Naive thymus-derived CD4-positive, alpha-beta T cell (primary cell): Measurements from ENCODE around the gene GNAT1. TPM values are rescaled to one million over a fixed set of nuclear protein-coding genes. Genes with fewer than 3 reads are reported as not detected.

Experiments used
- ATAC-seq: fragments of 150-1000 bp; cut with Tn5 transposase; 2 replicates; pipeline ENCODE4 v1.10.0; 2021; ENCODE audit warnings: mild to moderate bottlenecking, moderate library complexity
- CTCF ChIA-PET: fragments of 350-600 bp; sonication (Branson Sonifier 250); formaldehyde crosslinking; loops from one replicate; lab custom pipeline; 2021; ENCODE audit warnings: antibody characterized with exemption; lab: Charles Lee
- POLR2A ChIA-PET: fragments of 350-600 bp; sonication (Branson Sonifier 250); formaldehyde crosslinking; loops from one replicate; lab custom pipeline; 2021; ENCODE audit warnings: antibody characterized with exemption, inconsistent platforms; lab: Charles Lee
- DNase-seq, 9 donors: peaks; one replicate each; pipeline versions ENCODE4 v3.0.0 to v3.0.0-alpha.2; 2020 to 2022; ENCODE audit warnings: mixed read lengths in 1 of 9
- H3K27ac ChIP-seq: one replicate; pipeline ENCODE4 v1.7.0; 2013; ENCODE audit warnings: mild to moderate bottlenecking, low read depth, low read length, moderate library complexity
- H3K27me3 ChIP-seq, 2 donors: one replicate each; pipeline ENCODE4 v1.7.0; 2013; ENCODE audit warnings: low read length in 2 of 2, mild to moderate bottlenecking in 2 of 2, moderate library complexity in 2 of 2; ENCODE audit not compliant: control insufficient read depth in 2 of 2, insufficient read depth in 2 of 2
- H3K36me3 ChIP-seq, 3 experiments: 1 replicate in 2 of 3; 2 replicates in 1 of 3; pipeline ENCODE4 v1.7.0; 2013; ENCODE audit warnings: low read length in 3 of 3, mild to moderate bottlenecking in 3 of 3, moderate library complexity in 1 of 3; ENCODE audit not compliant: insufficient read depth in 3 of 3, control insufficient read depth in 2 of 3
- H3K4me1 ChIP-seq, 2 donors: one replicate each; pipeline ENCODE4 v1.7.0; 2013; ENCODE audit warnings: low read length in 2 of 2, mild to moderate bottlenecking in 2 of 2, moderate library complexity in 1 of 2; ENCODE audit not compliant: control insufficient read depth in 2 of 2, insufficient read depth in 2 of 2
- H3K4me3 ChIP-seq: 2 replicates; pipeline ENCODE4 v1.7.0; 2013; ENCODE audit warnings: mild to moderate bottlenecking, low read length
- H3K9me3 ChIP-seq, 3 experiments: 1 replicate in 2 of 3; 2 replicates in 1 of 3; pipeline ENCODE4 v1.7.0; 2013; ENCODE audit warnings: low read length in 3 of 3; ENCODE audit not compliant: control insufficient read depth in 2 of 3
- H3K27ac Mint-ChIP-seq, 9 donors: one replicate each; pipeline ENCODE4 v1.8.0; 2020 to 2022; ENCODE audit warnings: mixed read lengths in 9 of 9, mild to moderate bottlenecking in 8 of 9, moderate library complexity in 5 of 9, inconsistent platforms in 2 of 9
- H3K27me3 Mint-ChIP-seq, 5 donors: one replicate each; pipeline ENCODE4 v1.8.0; 2021 to 2022; ENCODE audit warnings: mixed read lengths in 5 of 5, mild to moderate bottlenecking in 1 of 5
- H3K36me3 Mint-ChIP-seq, 5 donors: one replicate each; pipeline ENCODE4 v1.8.0; 2020 to 2022; ENCODE audit warnings: mixed read lengths in 5 of 5, mild to moderate bottlenecking in 3 of 5, inconsistent platforms in 1 of 5
- H3K4me1 Mint-ChIP-seq, 7 donors: one replicate each; pipeline ENCODE4 v1.8.0; 2020 to 2022; ENCODE audit warnings: mixed read lengths in 7 of 7, mild to moderate bottlenecking in 3 of 7, inconsistent platforms in 1 of 7
- H3K4me3 Mint-ChIP-seq, 10 donors: one replicate each; pipeline ENCODE4 v1.8.0; 2020 to 2022; ENCODE audit warnings: mild to moderate bottlenecking in 10 of 10, mixed read lengths in 10 of 10, moderate library complexity in 6 of 10, inconsistent platforms in 2 of 10
- H3K9me3 Mint-ChIP-seq, 11 donors: one replicate each; pipeline ENCODE4 v1.8.0; 2020 to 2022; ENCODE audit warnings: mixed read lengths in 11 of 11, mild to moderate bottlenecking in 4 of 11, inconsistent platforms in 1 of 11, moderate library complexity in 1 of 11
- intact Hi-C, 2 donors: fragments of 100-400 bp; cut with micrococcal nuclease; formaldehyde crosslinking; loops; one replicate each; pipeline ENCODE4 v1.15.1; 2023
- polyA plus RNA-seq, 2 donors: library from polyadenylated mRNA; unstranded; fragments of 300-500 nt; fragmentation: Illumina TruSeq; gene quantifications; one replicate each; pipeline ENCODE4 v1.2.3, GENCODE V29; 2021
- total RNA-seq, 6 experiments: library from RNA in 5 of 6; stranded (reverse) in 5 of 6; gene quantifications; 1 replicate in 5 of 6; 2 replicates in 1 of 6; pipeline ENCODE4 v1.2.3 and lab custom pipeline; 2021 to 2026

GNAT1 gene
- total and polyA plus RNA-seq, 7 experiments from 2014 or later, result 0.24 to 1.2 TPM; not detected in 5

DNA sequence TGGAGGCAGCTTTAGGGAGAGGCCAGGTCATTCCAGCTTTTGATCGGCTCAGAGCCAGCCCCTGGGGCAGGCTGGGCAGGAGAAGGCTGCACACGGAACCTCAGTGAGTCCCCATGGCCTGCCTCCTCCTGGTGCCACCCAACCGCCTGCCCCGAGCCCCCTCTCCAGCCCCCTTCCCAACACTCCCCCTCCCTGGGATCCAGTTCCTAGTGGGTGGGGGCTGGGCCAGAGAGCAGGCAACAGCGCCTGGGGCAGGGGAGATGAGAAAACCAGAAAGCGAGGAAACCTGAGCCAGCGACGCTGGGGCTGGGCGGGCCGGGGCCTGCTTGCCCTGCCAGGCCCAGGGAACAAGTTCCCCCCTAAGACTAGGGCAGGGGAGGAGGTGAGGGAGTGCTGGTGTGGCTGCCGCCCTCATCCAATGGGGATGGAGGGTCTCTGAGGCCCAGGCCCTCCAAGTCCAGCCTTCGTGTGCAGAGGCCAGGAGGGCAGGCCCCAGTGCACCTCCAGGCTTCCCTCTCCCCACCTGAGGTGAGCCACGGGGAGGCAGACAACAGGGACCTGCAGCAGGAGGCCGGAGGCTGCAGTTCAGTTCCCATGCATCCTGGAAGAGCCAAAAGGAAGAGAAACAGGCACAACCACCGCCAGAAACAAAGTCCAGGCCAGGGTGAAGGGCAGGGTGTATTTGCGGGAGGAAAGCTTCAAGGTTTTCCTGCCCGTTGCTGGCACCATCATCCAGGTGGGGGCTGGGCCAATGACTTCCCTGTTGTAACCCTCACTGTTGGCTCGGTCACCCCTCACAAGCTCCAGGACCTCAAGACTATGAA, 40.3 kb upstream of the GNAT1 start:
- Mint-ChIP-seq H3K4me1 (peaks cover 10 to 17% (median 12%) of the 10 kb centered on the region in 7 donors), H3K36me3 (peaks cover 0 to 3% (median 0%) of the 10 kb centered on the region in 5 donors), H3K4me3 (peak overlapping the region in 1 of 10 donors; percentile 59), H3K27me3 (peaks cover 11 to 28% (median 18%) of the 10 kb centered on the region in 5 donors), H3K27ac (no peak overlapping the region), H3K9me3 (no peaks in the 10 kb centered on the region)
- ChIA-PET CTCF (no interaction called here), POLR2A (no interaction called here)
- peaks cover 6 to 9% of the 10 kb centered on the region in 2 donors for H3K4me1 ChIP-seq
- intact Hi-C loops, result no loop called here
- H3K27ac ChIP-seq, result no peak overlapping the region
- DNase-seq (no peak), ATAC-seq (no peak)
- H3K9me3 ChIP-seq, result no peaks in the 10 kb centered on the region
- peaks cover 3 to 9% of the 10 kb centered on the region in 2 donors for H3K27me3 ChIP-seq
- H3K36me3 ChIP-seq, result no peaks in the 10 kb centered on the region
- no peak overlapping the region for H3K4me3 ChIP-seq

DNA sequence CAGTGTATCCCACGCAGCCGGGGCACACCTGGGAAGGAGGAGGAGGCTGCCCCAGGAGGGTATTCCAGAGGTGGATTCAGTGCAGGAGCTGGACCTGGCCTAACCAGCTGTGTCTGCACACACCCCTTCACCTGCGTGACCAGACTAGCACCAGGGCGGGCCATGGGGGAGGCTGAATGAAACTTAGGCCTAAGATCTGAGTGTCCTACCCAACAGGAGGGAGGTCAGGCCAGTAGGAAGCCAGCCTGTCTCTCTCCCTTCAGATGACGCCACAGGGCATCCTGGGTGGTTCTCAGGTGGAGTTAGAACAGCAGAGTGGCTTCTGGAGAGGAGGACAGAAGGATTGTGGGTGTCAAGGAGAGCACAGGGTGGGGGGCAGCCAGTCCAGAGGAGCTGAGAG, 39.7 kb upstream of the GNAT1 start:
- no peak for DNase-seq
- ATAC-seq, result no peak
- Histone ChIP-seq H3K4me1 (peaks cover 6 to 9% of the 10 kb centered on the region in 2 donors), H3K9me3 (no peaks in the 10 kb centered on the region), H3K4me3 (no peak overlapping the region), H3K27ac (no peak overlapping the region), H3K36me3 (no peaks in the 10 kb centered on the region), H3K27me3 (peaks cover 10 to 13% of the 10 kb centered on the region in 2 donors)
- Mint-ChIP-seq H3K4me3 (peak overlapping the region in 1 of 10 donors; percentile 23), H3K27me3 (peaks cover 16 to 34% (median 23%) of the 10 kb centered on the region in 5 donors), H3K4me1 (peaks cover 11 to 20% (median 14%) of the 10 kb centered on the region in 7 donors), H3K9me3 (no peaks in the 10 kb centered on the region), H3K27ac (no peak overlapping the region), H3K36me3 (peaks cover 0 to 3% (median 0%) of the 10 kb centered on the region in 5 donors)
- intact Hi-C loops, result no loop called here
- POLR2A ChIA-PET, result no interaction called here
- CTCF ChIA-PET, result no interaction called here

DNA sequence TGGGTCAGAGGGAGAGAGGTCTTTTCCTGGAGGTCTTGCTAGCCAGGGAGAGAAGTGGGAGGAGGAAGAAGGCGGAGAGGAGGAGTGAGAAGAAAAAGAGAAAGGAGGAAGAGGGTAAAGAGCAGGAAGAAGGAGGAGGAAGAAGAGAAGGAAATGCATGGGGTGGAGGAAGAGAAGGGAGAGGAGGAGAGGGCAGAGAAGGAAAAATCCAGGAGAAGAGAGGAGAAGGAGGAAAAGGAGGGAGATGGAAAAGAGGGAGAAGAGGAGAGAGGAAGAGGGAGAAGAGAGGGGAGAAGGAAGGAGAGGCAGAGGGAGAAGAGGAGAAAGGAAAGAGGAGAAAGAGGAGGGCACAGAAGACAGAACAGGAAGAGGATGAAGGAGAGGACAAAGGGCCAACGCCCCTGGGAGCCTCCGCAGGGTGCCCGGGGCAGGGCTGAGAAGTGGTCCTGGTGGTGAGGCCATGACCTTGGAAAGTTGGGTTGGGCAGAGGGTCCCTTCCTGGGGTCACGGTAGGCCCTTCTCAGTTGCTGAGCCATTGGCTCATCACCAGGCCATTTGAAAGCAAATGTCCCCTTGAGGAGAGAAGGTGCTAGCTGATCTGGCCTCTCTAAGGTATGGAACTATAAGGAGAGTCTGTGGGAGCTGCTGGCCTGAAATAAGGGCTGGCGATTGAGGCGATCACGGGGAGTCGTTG, 37.5 kb upstream of the GNAT1 start:
- Histone ChIP-seq H3K4me1 (peaks cover 6 to 9% of the 10 kb centered on the region in 2 donors), H3K9me3 (no peaks in the 10 kb centered on the region), H3K4me3 (peak overlapping the region; percentile 27), H3K27me3 (peaks cover 10 to 13% of the 10 kb centered on the region in 2 donors), H3K27ac (no peak overlapping the region), H3K36me3 (no peaks in the 10 kb centered on the region)
- Mint-ChIP-seq H3K4me1 (peaks cover 11 to 20% (median 14%) of the 10 kb centered on the region in 7 donors), H3K4me3 (peak overlapping the region; percentile 74 to 91 (median 87)), H3K36me3 (peaks cover 0 to 3% (median 0%) of the 10 kb centered on the region in 5 donors), H3K9me3 (no peaks in the 10 kb centered on the region), H3K27me3 (peaks cover 16 to 50% (median 28%) of the 10 kb centered on the region in 5 donors), H3K27ac (peak overlapping the region in 3 of 9 donors; percentile 26 to 81 (median 58))
- no peak for DNase-seq
- no peak for ATAC-seq
- intact Hi-C loops, result no loop called here
- ChIA-PET CTCF (interaction anchor here (0.5 kb wide), 1 partner anchor 24 kb away, joined by 3 read pairs; no protein-coding TSS in a partner anchor), POLR2A (no interaction called here)

DNA sequence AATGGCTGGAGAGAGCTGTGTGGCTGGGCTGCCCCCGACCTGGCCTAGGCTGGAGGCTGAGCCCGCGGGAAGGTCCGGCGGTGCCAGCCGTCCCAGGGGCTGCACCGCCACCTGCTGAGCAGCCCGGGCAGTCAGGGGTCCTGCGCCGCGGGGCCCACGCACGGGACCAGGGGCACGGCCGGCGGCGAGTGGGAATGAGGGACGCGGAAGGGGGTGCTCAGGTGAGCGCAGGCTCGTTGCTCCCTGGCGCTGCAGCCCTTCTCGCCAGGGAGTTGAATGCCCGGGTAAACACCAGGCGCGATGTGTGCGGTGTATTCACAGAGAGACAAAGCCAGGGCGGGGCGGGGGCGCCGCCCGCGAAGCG, 37.0 kb upstream of the GNAT1 start:
- no peaks in the 10 kb centered on the region for H3K36me3 ChIP-seq
- H3K36me3 Mint-ChIP-seq, result peaks cover 0 to 3% (median 0%) of the 10 kb centered on the region in 5 donors
- CTCF ChIA-PET, result interaction anchor here (0.5 kb wide), 1 partner anchor 25 kb away, joined by 3 read pairs; no protein-coding TSS in a partner anchor
- peak overlapping the region; percentile 27 for H3K4me3 ChIP-seq
- peak overlapping the region in 3 of 9 donors; percentile 26 to 81 (median 58) for H3K27ac Mint-ChIP-seq
- H3K4me1 ChIP-seq, result peaks cover 6 to 9% of the 10 kb centered on the region in 2 donors
- peaks cover 11 to 20% (median 14%) of the 10 kb centered on the region in 7 donors for H3K4me1 Mint-ChIP-seq
- H3K4me3 Mint-ChIP-seq, result peak overlapping the region; percentile 74 to 91 (median 87)
- peaks cover 16 to 52% (median 28%) of the 10 kb centered on the region in 5 donors for H3K27me3 Mint-ChIP-seq
- H3K27me3 ChIP-seq, result peaks cover 10 to 13% of the 10 kb centered on the region in 2 donors
- no peaks in the 10 kb centered on the region for H3K9me3 Mint-ChIP-seq
- peak; percentile 7 for ATAC-seq
- DNase-seq, result no peak
- no peak overlapping the region for H3K27ac ChIP-seq
- POLR2A ChIA-PET, result no interaction called here
- intact Hi-C loops, result no loop called here
- H3K9me3 ChIP-seq, result no peaks in the 10 kb centered on the region

DNA sequence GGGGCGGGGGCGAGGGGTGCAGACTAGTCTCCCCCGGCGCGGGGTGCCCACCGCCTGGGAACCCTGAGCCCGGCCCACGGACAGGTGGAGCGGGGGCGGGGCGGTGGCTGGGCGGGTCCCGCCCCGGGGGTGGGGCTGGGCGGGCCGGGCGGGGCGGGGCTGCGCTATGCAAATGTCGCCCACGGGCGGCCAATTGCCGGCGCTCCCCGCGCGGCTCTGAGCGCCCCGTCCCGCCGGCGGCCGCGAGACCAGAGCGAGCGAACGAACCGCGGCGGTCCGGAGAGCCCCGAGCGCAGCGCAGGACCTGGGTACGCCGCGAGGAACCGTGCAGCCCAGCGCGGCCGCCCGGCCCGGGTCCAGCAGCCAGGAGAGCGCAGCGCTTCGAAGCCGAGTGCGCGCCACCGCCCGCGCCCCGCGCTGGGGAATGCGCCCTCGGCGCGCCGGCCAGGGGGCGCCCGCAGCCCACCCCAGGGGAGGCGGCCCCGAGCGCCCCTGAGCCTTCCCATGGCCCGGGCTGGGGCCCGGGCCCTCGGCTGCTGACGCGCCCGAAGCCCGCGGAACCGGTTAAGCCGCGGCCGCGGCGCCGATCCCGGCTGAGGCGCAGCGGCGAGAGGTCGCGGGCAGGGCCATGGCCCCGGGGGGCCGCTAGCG, 36.4 kb upstream of the GNAT1 start, which contains the start of gene SEMA3F:
SEMA3F (plus strand) TSS at position 485 of the 651 bp plus-strand sequence. CDS start 4,299 bp downstream, outside the sequence.
- peak; percentile 94 for ATAC-seq
- Mint-ChIP-seq H3K9me3 (peaks cover 0 to 1% (median 0%) of the 10 kb centered on the region in 11 donors), H3K4me3 (peak within 1 kb of the TSS; percentile 74 to 91 (median 88)), H3K27ac (peak within 1 kb of the TSS in 3 of 9 donors; percentile 26 to 81 (median 58)), H3K27me3 (peaks cover 16 to 55% (median 28%) of the 10 kb centered on the region in 5 donors), H3K36me3 (peaks cover 0 to 3% (median 0%) of the 10 kb centered on the region in 5 donors), H3K4me1 (peaks cover 11 to 20% (median 14%) of the 10 kb centered on the region in 7 donors)
- Histone ChIP-seq H3K4me1 (peaks cover 6 to 9% of the 10 kb centered on the region in 2 donors), H3K27me3 (peaks cover 10 to 13% of the 10 kb centered on the region in 2 donors), H3K9me3 (no peaks in the 10 kb centered on the region), H3K4me3 (peak within 1 kb of the TSS; percentile 27), H3K27ac (no peak within 1 kb of the TSS), H3K36me3 (no peaks in the 10 kb centered on the region)
- POLR2A ChIA-PET, result no interaction called here
- peak; percentile 35 to 78 (median 58) for DNase-seq
- intact Hi-C loops, result no loop called here
- CTCF ChIA-PET, result interaction anchor here (0.5 kb wide), 1 partner anchor 25 kb away, joined by 3 read pairs; no protein-coding TSS in a partner anchor

DNA sequence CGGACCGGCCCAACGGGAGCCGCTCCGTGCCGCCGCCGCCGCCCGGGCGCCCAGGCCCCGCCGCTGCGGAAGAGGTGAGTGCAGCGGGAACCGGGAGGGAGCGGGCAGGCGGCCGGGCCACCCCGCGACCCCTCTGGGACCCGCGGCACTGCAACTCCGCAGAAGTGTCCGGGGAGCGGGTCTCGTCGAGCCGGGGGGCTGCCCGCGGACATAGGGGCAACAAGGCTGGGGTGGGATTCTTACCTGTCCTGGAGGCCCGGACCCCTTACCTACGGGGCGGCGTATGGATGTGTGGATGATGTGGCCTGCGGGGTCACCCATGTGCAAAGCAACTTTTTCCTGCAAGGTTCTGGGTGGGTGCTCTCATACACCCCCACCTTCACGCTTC, 35.9 kb upstream of the GNAT1 start:
- peaks cover 0 to 1% (median 0%) of the 10 kb centered on the region in 11 donors for H3K9me3 Mint-ChIP-seq
- ChIA-PET CTCF (no interaction called here), POLR2A (no interaction called here)
- H3K27ac Mint-ChIP-seq, result no peak overlapping the region
- H3K4me3 ChIP-seq, result no peak overlapping the region
- H3K36me3 Mint-ChIP-seq, result peaks cover 0 to 3% (median 0%) of the 10 kb centered on the region in 5 donors
- intact Hi-C loops, result no loop called here
- H3K4me1 Mint-ChIP-seq, result peaks cover 11 to 20% (median 14%) of the 10 kb centered on the region in 7 donors
- no peak overlapping the region for H3K27ac ChIP-seq
- no peaks in the 10 kb centered on the region for H3K36me3 ChIP-seq
- H3K4me3 Mint-ChIP-seq, result peak overlapping the region; percentile 69 to 88 (median 78)
- peaks cover 6 to 9% of the 10 kb centered on the region in 2 donors for H3K4me1 ChIP-seq
- peaks cover 10 to 13% of the 10 kb centered on the region in 2 donors for H3K27me3 ChIP-seq
- no peak for DNase-seq
- no peak for ATAC-seq
- H3K27me3 Mint-ChIP-seq, result peaks cover 16 to 55% (median 28%) of the 10 kb centered on the region in 5 donors
- no peaks in the 10 kb centered on the region for H3K9me3 ChIP-seq
